OCI-LY7 (cell line): Measurements from ENCODE around the gene RNF43.

ENCODE experiments used
- CTCF ChIP-seq: fragments of 200-600 bp; sonication (generic); conservative IDR thresholded peaks from 2 replicates; pipeline ENCODE4 v1.5.1; 2014; ENCODE audit warnings: mild to moderate bottlenecking, antibody characterized with exemption, low read length, moderate library complexity, mixed read lengths
- EZH2phosphoT487 ChIP-seq: fragments of 200-600 bp; sonication (generic); IDR thresholded peaks from 2 replicates; pipeline ENCODE4 v1.6.1; 2018; ENCODE audit warnings: low read depth, borderline replicate concordance, mild to moderate bottlenecking, mixed run types, antibody characterized with exemption, low read length, moderate library complexity, mixed read lengths

DNA sequence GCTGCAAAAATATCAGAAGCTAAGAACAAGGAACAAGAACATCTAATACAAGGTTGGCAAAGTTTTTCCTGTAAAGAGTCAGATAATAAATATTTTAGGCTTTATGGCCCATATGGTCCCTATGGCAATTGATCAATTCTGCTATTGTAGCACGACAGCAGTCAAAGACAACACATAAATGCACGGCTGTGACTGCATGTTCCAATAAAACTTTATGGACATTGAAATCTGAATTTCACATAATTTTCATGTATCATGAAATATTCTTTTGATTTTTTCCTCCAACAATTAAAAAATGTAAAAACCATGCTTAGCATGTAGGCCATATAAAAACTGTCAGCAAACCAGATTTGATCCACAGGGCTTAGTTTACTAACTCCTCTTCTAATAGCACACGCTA lies 10.5 kb upstream of the RNF43 start:
- TF ChIP-seq CTCF: no peak
- TF ChIP-seq EZH2phosphoT487: no peak
